Stimulated activated naive CD8-positive, alpha-beta T cell treated with anti-CD3 and anti-CD28 coated beads, Interleukin-15, amount 100 ng/mL, for 72 hours (primary cell): ENCODE results near the gene CCDC141.
A peak's percentile ranks its signal among the peaks of the same experiment; 100 is the strongest.

Experiments
- ATAC-seq: fragments of 150-1000 bp; cut with Tn5 transposase; 2 replicates; pipeline ENCODE4 v1.10.0; 2021; ENCODE audit warnings: mild to moderate bottlenecking, moderate library complexity
- DNase-seq, 2 donors: peaks; one replicate each; pipeline ENCODE4 v3.0.0; 2021 to 2022
- H3K27ac Mint-ChIP-seq, 2 donors: one replicate each; pipeline ENCODE4 v1.8.0; 2022; ENCODE audit warnings: mild to moderate bottlenecking in 2 of 2, mixed read lengths in 2 of 2, moderate library complexity in 2 of 2
- H3K27me3 Mint-ChIP-seq: one replicate; pipeline ENCODE4 v1.8.0; 2022; ENCODE audit warnings: mixed read lengths
- H3K4me1 Mint-ChIP-seq: one replicate; pipeline ENCODE4 v1.8.0; 2022; ENCODE audit warnings: mild to moderate bottlenecking, mixed read lengths
- H3K4me3 Mint-ChIP-seq, 2 donors: one replicate each; pipeline ENCODE4 v1.8.0; 2022; ENCODE audit warnings: mild to moderate bottlenecking in 2 of 2, mixed read lengths in 2 of 2, moderate library complexity in 1 of 2
- H3K9me3 Mint-ChIP-seq, 2 donors: one replicate each; pipeline ENCODE4 v1.8.0; 2022; ENCODE audit warnings: mixed read lengths in 2 of 2

CCDC141 gene

DNA sequence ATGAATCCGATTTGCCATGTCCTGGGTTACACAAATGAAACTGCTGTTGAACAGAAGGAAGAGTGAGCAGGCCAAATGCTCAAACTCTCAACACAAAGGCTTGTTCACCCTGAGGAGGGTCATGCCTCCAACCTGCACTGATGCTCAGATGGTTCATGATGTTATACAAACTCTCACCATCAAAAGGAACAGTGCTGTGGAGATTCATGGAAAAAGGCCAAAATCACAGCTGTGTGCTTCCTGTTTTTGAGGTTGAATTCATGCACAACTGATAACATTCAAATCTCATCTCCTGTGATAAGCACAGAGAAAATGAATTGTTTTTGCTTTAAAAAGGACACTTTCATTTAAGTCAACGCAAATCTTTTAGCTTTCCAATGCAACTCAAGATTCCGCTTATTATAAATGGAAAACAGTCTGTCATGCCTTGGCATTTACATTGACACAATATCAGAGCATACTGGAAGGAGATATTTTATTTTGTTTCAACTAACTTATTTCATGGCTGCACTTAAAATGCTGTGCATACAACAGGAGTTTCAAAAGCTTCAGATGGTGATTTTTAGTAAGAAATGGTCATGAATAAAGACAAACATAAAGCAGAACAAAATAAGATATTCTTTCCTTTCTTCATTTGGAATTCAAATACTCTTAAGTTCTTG lies 220.5 kb downstream of the CCDC141 start:
- no peaks in the 10 kb centered on the region for H3K27me3 Mint-ChIP-seq
- ATAC-seq, result no peak
- H3K4me3 Mint-ChIP-seq, result no peak overlapping the region
- peaks cover 11% of the 10 kb centered on the region for H3K4me1 Mint-ChIP-seq
- H3K27ac Mint-ChIP-seq, result no peak overlapping the region
- no peak for DNase-seq
- H3K9me3 Mint-ChIP-seq, result no peaks in the 10 kb centered on the region

GRCh38 chr2:178828486-178828881 lies 221.5 kb downstream of the CCDC141 start:
- DNase-seq (no peak), ATAC-seq (no peak)
- H3K27me3 Mint-ChIP-seq, result no peaks in the 10 kb centered on the region
- H3K9me3 Mint-ChIP-seq, result no peaks in the 10 kb centered on the region
- no peak overlapping the region for H3K27ac Mint-ChIP-seq
- H3K4me1 Mint-ChIP-seq, result peaks cover 11% of the 10 kb centered on the region
- H3K4me3 Mint-ChIP-seq, result no peak overlapping the region

- ATAC-seq (no peak), DNase-seq (no peak)
- H3K27ac Mint-ChIP-seq, result no peak overlapping the region
- H3K4me1 Mint-ChIP-seq, result peaks cover 11% of the 10 kb centered on the region
- no peaks in the 10 kb centered on the region for H3K9me3 Mint-ChIP-seq
- H3K4me3 Mint-ChIP-seq, result no peak overlapping the region
- H3K27me3 Mint-ChIP-seq, result no peaks in the 10 kb centered on the region
Observed at GRCh38 chr2:178827739-178828485, 222.0 kb downstream of the CCDC141 start.

- Mint-ChIP-seq H3K4me1 (peaks cover 11% of the 10 kb centered on the region), H3K27me3 (no peaks in the 10 kb centered on the region), H3K4me3 (no peak overlapping the region), H3K27ac (no peak overlapping the region), H3K9me3 (no peaks in the 10 kb centered on the region)
- no peak for ATAC-seq
- no peak for DNase-seq
Observed at GRCh38 chr2:178827111-178827510, 222.8 kb downstream of the CCDC141 start.

DNA sequence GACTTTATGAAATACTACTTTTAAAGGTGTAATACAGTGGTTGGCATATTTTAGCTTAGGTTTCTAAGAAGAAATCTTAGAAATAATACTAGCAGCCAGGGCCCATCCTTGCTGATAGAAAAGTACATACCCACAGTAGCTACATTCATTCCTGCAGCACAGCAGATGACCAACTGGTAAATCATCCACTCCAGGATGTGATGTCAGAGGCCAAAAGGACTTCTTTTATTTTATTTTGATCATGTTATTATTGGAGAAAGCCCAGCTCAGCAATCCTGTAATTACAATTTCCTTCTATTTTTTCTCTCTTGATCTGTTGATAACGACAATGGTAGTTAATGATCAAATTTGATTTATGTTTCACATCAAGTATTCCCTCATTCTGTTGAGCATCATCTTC lies 224.8 kb downstream of the CCDC141 start:
- DNase-seq, result no peak
- no peak for ATAC-seq
- Mint-ChIP-seq H3K9me3 (no peaks in the 10 kb centered on the region), H3K27ac (no peak overlapping the region), H3K27me3 (no peaks in the 10 kb centered on the region), H3K4me3 (no peak overlapping the region), H3K4me1 (peaks cover 13% of the 10 kb centered on the region)

- Mint-ChIP-seq H3K4me1 (peaks cover 12% of the 10 kb centered on the region), H3K27me3 (no peaks in the 10 kb centered on the region), H3K27ac (no peak overlapping the region), H3K9me3 (no peaks in the 10 kb centered on the region), H3K4me3 (no peak overlapping the region)
- no peak for ATAC-seq
- no peak for DNase-seq
Observed at GRCh38 chr2:178824181-178824580, 225.8 kb downstream of the CCDC141 start.

DNA sequence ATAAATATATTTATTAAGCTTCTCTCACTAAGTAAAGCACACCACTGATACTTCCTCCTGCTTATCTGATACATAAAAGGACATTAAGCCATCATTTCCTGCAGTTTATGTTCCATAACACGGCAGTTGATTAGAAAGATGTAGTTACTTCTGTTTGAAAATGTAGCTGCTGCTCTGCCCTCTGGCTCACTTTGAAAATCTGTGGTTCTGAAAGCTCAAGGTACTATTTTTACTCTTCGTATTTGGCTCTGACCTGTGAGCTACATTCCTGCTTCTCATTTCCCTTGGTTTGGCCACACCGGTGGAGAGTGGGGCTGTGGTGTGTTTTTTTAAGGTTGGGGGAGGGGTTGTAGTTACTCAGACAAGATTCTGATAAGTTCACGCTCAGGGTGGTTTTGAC lies 229.9 kb downstream of the CCDC141 start:
- Mint-ChIP-seq H3K4me3 (peak overlapping the region; percentile 4 to 67), H3K9me3 (no peaks in the 10 kb centered on the region), H3K4me1 (peaks cover 17% of the 10 kb centered on the region), H3K27me3 (no peaks in the 10 kb centered on the region), H3K27ac (peak overlapping the region in 1 of 2 donors; percentile 34)
- no peak for DNase-seq
- ATAC-seq, result peak; percentile 55

DNA sequence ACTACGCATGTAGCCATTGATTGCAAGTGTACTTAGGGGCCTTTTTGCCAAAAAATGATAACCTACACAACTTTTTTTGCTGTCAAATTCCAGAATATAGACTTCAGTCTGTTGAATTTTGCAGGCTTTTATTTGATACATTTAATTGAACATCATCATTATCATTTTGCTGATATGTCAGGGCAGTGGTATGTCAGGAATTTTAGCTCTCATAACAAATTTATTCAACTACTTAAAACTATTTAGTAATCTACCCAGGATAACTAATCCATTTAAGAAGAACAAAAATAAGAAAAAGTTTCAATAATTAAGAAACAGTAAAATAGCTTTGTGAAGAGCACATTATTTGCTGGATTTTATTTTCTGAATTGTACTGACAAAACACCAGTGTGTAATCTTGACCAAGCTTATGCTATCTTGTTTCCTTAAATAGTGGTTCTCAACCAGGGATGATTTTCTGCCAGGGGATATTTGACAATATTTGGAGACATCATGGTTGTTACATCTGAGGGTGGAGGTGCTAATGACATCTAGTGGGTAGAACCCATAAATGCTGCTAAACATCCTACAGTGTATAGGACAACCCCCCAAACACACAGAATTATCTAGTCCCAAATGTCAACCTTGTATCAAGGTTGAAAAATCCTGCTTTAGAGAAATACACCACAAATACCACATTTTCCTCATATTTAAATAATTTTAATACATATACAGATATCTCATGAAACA lies 230.6 kb downstream of the CCDC141 start:
- H3K4me1 Mint-ChIP-seq, result peaks cover 17% of the 10 kb centered on the region
- no peak for DNase-seq
- no peak overlapping the region for H3K27ac Mint-ChIP-seq
- ATAC-seq, result no peak
- H3K27me3 Mint-ChIP-seq, result no peaks in the 10 kb centered on the region
- no peak overlapping the region for H3K4me3 Mint-ChIP-seq
- H3K9me3 Mint-ChIP-seq, result no peaks in the 10 kb centered on the region

DNA sequence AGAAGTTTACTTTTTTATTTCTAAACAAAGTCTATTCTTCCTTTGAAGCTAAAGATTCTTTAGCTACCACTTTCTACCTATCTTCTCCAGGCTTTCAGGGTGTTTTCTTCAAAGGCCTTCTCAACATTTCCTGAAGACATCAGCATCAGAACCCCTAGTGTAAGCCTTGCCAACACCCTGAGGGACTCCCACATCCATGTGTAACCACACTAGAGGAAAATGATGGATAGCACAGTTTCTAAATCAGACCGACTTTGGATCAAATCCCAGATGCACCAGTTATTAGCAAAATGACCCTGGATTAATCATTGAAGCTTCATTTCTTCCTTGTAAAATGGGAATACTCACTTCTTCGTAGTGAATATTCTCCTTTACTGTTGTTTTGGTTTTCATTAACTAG lies 238.0 kb downstream of the CCDC141 start:
- Mint-ChIP-seq H3K27ac (no peak overlapping the region), H3K4me1 (no peaks in the 10 kb centered on the region), H3K9me3 (no peaks in the 10 kb centered on the region), H3K4me3 (no peak overlapping the region), H3K27me3 (no peaks in the 10 kb centered on the region)
- ATAC-seq, result no peak
- no peak for DNase-seq

DNA sequence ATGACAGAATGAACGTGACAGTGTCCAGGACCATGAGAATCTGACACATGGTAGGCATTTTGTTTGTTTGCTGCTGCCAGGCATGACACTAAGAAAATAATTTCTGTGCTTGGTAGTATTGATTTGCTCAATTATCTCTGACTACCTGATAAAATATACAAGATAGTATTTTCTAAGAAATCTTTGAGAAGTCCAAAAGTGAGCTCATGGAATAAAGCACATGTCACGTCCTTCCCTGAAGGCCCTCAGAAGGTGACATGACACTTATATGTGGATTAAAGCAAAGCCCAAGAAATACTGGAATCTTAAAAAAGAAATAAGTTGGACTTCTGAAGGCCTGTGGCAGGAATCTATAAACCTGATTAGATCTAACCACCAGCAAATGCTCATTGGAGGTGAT lies 238.9 kb downstream of the CCDC141 start:
- H3K27ac Mint-ChIP-seq, result no peak overlapping the region
- no peak overlapping the region for H3K4me3 Mint-ChIP-seq
- H3K27me3 Mint-ChIP-seq, result no peaks in the 10 kb centered on the region
- ATAC-seq (no peak), DNase-seq (no peak)
- H3K9me3 Mint-ChIP-seq, result no peaks in the 10 kb centered on the region
- no peaks in the 10 kb centered on the region for H3K4me1 Mint-ChIP-seq

GRCh38 chr2:178810422-178810821 lies 239.5 kb downstream of the CCDC141 start:
- Mint-ChIP-seq H3K27ac (no peak overlapping the region), H3K27me3 (no peaks in the 10 kb centered on the region), H3K4me1 (no peaks in the 10 kb centered on the region), H3K4me3 (no peak overlapping the region), H3K9me3 (no peaks in the 10 kb centered on the region)
- no peak for ATAC-seq
- no peak for DNase-seq

DNA sequence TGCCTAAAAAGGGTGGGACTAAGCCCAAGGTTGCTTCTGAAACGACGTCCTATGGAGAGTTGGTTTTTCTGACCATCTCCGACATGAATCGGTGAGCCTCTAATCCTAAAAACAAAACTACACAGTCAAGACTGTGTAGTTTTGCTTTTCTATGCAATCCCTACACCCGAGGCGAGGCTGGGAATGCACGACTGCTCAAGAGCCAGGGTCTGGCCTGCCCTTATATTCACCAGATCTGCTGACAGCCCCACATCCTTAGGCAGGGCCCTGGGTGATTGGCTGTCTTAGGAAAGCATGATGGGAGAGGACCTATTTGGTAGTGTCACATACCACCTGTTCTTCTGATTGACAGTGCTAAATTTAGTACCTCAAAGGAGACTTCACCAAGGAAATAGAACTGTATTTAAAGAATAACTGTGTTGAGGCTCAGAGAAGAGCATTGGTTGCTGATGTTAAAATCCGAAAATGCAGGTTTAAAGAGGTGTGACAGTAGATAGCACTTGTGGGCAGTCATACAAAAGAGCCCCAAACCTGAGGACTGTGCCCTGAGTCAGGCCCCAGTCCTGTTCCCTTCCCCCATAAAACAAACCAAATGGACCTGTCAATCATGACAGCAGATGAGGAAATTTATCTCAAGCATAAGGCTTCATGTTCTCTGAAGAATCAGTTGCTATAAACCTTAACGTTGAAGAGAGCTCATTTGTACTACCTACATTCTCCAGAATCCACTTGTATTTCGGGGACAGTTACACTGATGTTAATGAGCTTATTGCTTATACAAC lies 242.5 kb downstream of the CCDC141 start, which contains the start of gene TTN:
Gene TTN, minus strand, starts transcription at position 197 of the 782 bp plus-strand sequence. CDS start 2,781 bp downstream, outside the sequence.
- H3K27ac Mint-ChIP-seq, result peak within 1 kb of the TSS in 1 of 2 donors; percentile 52
- DNase-seq, result no peak
- H3K9me3 Mint-ChIP-seq, result no peaks in the 10 kb centered on the region
- H3K27me3 Mint-ChIP-seq, result no peaks in the 10 kb centered on the region
- H3K4me1 Mint-ChIP-seq, result no peaks in the 10 kb centered on the region
- no peak within 1 kb of the TSS for H3K4me3 Mint-ChIP-seq
- ATAC-seq, result no peak

DNA sequence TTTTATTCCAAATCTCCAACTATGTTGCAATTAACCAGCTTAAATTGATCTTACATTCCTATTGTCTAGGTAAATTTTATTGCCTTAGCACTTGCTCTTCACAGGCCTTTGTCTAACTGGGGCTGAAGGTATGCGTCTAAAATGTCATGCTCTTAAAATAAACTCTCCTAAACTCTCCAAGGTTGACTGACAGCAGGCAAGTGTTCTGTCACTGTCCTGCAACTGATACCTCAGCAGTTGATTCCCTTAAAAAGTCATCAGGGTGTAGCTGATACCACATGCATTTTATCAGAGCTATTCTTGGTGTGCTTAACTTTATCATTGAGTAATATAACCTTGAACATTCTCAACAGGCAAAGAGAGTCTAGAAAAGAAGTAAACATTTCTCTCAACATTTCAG lies 243.4 kb downstream of the CCDC141 start:
- no peak overlapping the region for H3K27ac Mint-ChIP-seq

DNA sequence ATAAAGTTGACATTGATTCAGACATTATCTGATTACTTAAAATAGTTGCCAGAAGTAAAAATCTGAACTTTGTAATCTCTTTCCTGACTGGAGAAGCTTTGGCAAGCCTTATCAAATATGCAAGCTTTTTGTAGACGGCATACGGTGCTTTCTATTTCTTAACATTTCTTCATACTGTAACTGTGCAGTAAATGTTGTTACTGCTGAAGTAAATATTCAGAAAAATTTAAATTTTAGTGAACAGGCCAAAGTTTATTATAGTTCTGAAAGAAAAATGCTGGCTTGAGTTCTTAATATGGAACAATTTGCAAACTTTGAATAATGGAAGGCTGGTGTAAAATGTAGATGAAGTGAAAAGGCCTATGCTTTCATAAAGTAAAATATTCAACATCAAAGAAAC lies 244.5 kb downstream of the CCDC141 start:
- Mint-ChIP-seq H3K4me1 (no peaks in the 10 kb centered on the region), H3K9me3 (no peaks in the 10 kb centered on the region), H3K27ac (no peak overlapping the region), H3K27me3 (no peaks in the 10 kb centered on the region), H3K4me3 (no peak overlapping the region)
- ATAC-seq (no peak), DNase-seq (no peak)

More for the DNA sequence above, 243.4 kb downstream of the CCDC141 start:
- Mint-ChIP-seq H3K4me1 (no peaks in the 10 kb centered on the region), H3K4me3 (no peak overlapping the region), H3K27me3 (no peaks in the 10 kb centered on the region), H3K9me3 (no peaks in the 10 kb centered on the region)
- no peak for ATAC-seq
- no peak for DNase-seq

- Mint-ChIP-seq H3K4me1 (no peaks in the 10 kb centered on the region), H3K9me3 (no peaks in the 10 kb centered on the region), H3K4me3 (no peak overlapping the region), H3K27me3 (no peaks in the 10 kb centered on the region), H3K27ac (no peak overlapping the region)
- DNase-seq (no peak), ATAC-seq (no peak)
Observed at GRCh38 chr2:178804791-178805190, 245.1 kb downstream of the CCDC141 start.
